Liver (tissue), 9 donors: Measurements from ENCODE around the gene JAG2. TPM values are rescaled to one million over a fixed set of nuclear protein-coding genes. Genes with fewer than 3 reads are reported as not detected.

Source experiments
- DNase-seq: peaks from one replicate; pipeline ENCODE4 v3.0.0-alpha.2; 2017; ENCODE audit warnings: low spot score
- H3K27ac ChIP-seq, 2 donors: one replicate each; pipeline ENCODE4 v1.7.0; 2013; ENCODE audit warnings: inconsistent platforms in 2 of 2, low read length in 2 of 2, control low read depth in 1 of 2, low read depth in 1 of 2, mild to moderate bottlenecking in 1 of 2
- H3K27me3 ChIP-seq, 4 donors: one replicate each; pipeline versions ENCODE4 v1.6.1 to v1.7.0; 2013; ENCODE audit warnings: low read length in 3 of 4, inconsistent platforms in 1 of 4, mild to moderate bottlenecking in 1 of 4, moderate library complexity in 1 of 4; ENCODE audit not compliant: control insufficient read depth in 4 of 4, insufficient read depth in 4 of 4
- H3K36me3 ChIP-seq, 4 donors: one replicate each; pipeline versions ENCODE4 v1.6.1 to v1.7.0; 2013; ENCODE audit warnings: low read length in 3 of 4, mild to moderate bottlenecking in 3 of 4, low read depth in 1 of 4, moderate library complexity in 1 of 4; ENCODE audit not compliant: control insufficient read depth in 4 of 4, insufficient read depth in 3 of 4
- H3K4me1 ChIP-seq, 4 donors: one replicate each; pipeline versions ENCODE4 v1.6.1 to v1.7.0; 2013; ENCODE audit warnings: low read length in 3 of 4, mild to moderate bottlenecking in 3 of 4, moderate library complexity in 1 of 4; ENCODE audit not compliant: control insufficient read depth in 4 of 4, insufficient read depth in 4 of 4
- H3K4me3 ChIP-seq, 3 donors: one replicate each; pipeline versions ENCODE4 v1.6.1 to v1.7.0; 2013; ENCODE audit warnings: low read length in 3 of 3, control low read depth in 1 of 3, low read depth in 1 of 3, mild to moderate bottlenecking in 1 of 3
- H3K9ac ChIP-seq, 2 donors: one replicate each; pipeline ENCODE4 v1.7.0; 2013; ENCODE audit warnings: low read length in 2 of 2, mild to moderate bottlenecking in 2 of 2, moderate library complexity in 2 of 2, control low read depth in 1 of 2, low read depth in 1 of 2
- H3K9me3 ChIP-seq, 4 donors: one replicate each; pipeline versions ENCODE4 v1.6.1 to v1.7.0; 2013; ENCODE audit warnings: low read length in 3 of 4; ENCODE audit not compliant: control insufficient read depth in 4 of 4
- FOXA2 ChIP-seq: IDR thresholded peaks from 2 replicates; pipeline ENCODE4 v1.6.1; 2016; ENCODE audit warnings: antibody characterized with exemption
- HNF4A ChIP-seq, 2 donors: conservative IDR thresholded peaks; 2 replicates each; pipeline ENCODE4 v1.6.1; 2016; ENCODE audit warnings: antibody characterized with exemption in 2 of 2, mild to moderate bottlenecking in 2 of 2
- HNF4G ChIP-seq: IDR thresholded peaks from 2 replicates; pipeline ENCODE4 v1.6.1; 2016; ENCODE audit warnings: antibody characterized with exemption
- JUND ChIP-seq, 2 donors: IDR thresholded peaks; 2 replicates each; pipeline ENCODE4 v1.6.1; 2016; ENCODE audit warnings: antibody characterized with exemption in 2 of 2
- MAX ChIP-seq: IDR thresholded peaks from 2 replicates; pipeline ENCODE4 v1.6.1; 2016; ENCODE audit warnings: antibody characterized with exemption
- NR2F2 ChIP-seq: IDR thresholded peaks from 2 replicates; pipeline ENCODE4 v1.6.1; 2016; ENCODE audit warnings: antibody characterized with exemption
- RAD21 ChIP-seq, 2 donors: IDR thresholded peaks; 2 replicates each; pipeline ENCODE4 v1.6.1; 2016; ENCODE audit warnings: antibody characterized with exemption in 2 of 2, mild to moderate bottlenecking in 2 of 2
- REST ChIP-seq: IDR thresholded peaks from 2 replicates; pipeline ENCODE4 v1.6.1; 2016; ENCODE audit warnings: antibody characterized with exemption, mild to moderate bottlenecking
- RXRA ChIP-seq, 2 donors: IDR thresholded peaks; 2 replicates each; pipeline ENCODE4 v1.6.1; 2017 to 2018; ENCODE audit warnings: antibody characterized with exemption in 2 of 2, mild to moderate bottlenecking in 1 of 2
- SP1 ChIP-seq: IDR thresholded peaks from 2 replicates; pipeline ENCODE4 v1.6.1; 2018; ENCODE audit warnings: antibody characterized with exemption, mild to moderate bottlenecking
- YY1 ChIP-seq: IDR thresholded peaks from 2 replicates; pipeline ENCODE4 v1.6.1; 2016; ENCODE audit warnings: antibody characterized with exemption, mild to moderate bottlenecking
- ZBTB33 ChIP-seq: IDR thresholded peaks from 2 replicates; pipeline ENCODE4 v1.6.1; 2016; ENCODE audit warnings: antibody characterized with exemption
- WGBS: extraction: QIAGEN DNeasy Blood & Tissue Kit; methylation state at CpG from one replicate; pipeline ENCODE4 v1.1.7; 2013; 5-methylcytosine and 5-hydroxymethylcytosine counted together
- polyA plus RNA-seq, 2 donors: library from polyadenylated mRNA; stranded (reverse) in 1 of 2; unstranded in 1 of 2; fragments of 200-250 nt in 1 of 2; fragments of >200 nt in 1 of 2; fragmentation: Nextera tagmentation in 1 of 2; extraction: Ambion mirVana in 1 of 2; gene quantifications; one replicate each; pipeline versions ENCODE4 v1.2.1 to v1.2.3, GENCODE V29; 2013 to 2015
- total RNA-seq, 2 donors: library from RNA; depleted of rRNA; stranded (reverse); fragments of >200 nt; gene quantifications; one replicate each; pipeline ENCODE4 v1.2.3, GENCODE V29; 2014
- donor health status: healthy.
- donor health status: healthy.
- donor health status: healthy.
- donor health status: healthy.
- donor health status: healthy.

Gene JAG2
- total and polyA plus RNA-seq, 4 donors, result 0.24 to 1.0 (median 0.54) TPM

- no peak for DNase-seq
- H3K36me3 ChIP-seq, result no peaks in the 10 kb centered on the region
- WGBS, result 88% methylated on average over 35 of the region's 35 CpGs
Observed at GRCh38 chr14:105150368-105151083, 18.1 kb downstream of the JAG2 start.

GRCh38 chr14:105150026-105150367 lies 18.6 kb downstream of the JAG2 start:
- 88% methylated on average over 4 of the region's 4 CpGs for WGBS
- Histone ChIP-seq H3K27me3 (no peaks in the 10 kb centered on the region), H3K4me3 (no peak overlapping the region), H3K9me3 (no peaks in the 10 kb centered on the region), H3K27ac (no peak overlapping the region), H3K36me3 (no peaks in the 10 kb centered on the region), H3K9ac (no peak overlapping the region), H3K4me1 (peaks cover 0 to under 1% (median under 1%) of the 10 kb centered on the region in 4 donors)
- no peak for DNase-seq
- TF ChIP-seq YY1, result no peak
- no peak for TF ChIP-seq JUND (IDR thresholded peaks at IDR 0.05)
- no peak for TF ChIP-seq REST
- TF ChIP-seq HNF4A (conservative IDR thresholded peaks at IDR 0.05), result no peak
- no peak for TF ChIP-seq SP1
- no peak for TF ChIP-seq RXRA (IDR thresholded peaks at IDR 0.05)
- TF ChIP-seq RAD21 (IDR thresholded peaks at IDR 0.05), result no peak
- TF ChIP-seq FOXA2, result no peak
- TF ChIP-seq MAX, result no peak
- TF ChIP-seq NR2F2, result no peak
- TF ChIP-seq ZBTB33, result no peak

More at GRCh38 chr14:105150368-105151083, 18.1 kb downstream of the JAG2 start:
- no peak for TF ChIP-seq SP1
- TF ChIP-seq HNF4G, result no peak
- TF ChIP-seq NR2F2, result no peak
- no peaks in the 10 kb centered on the region for H3K27me3 ChIP-seq
- peaks cover 1 to 6% (median 5%) of the 10 kb centered on the region in 4 donors for H3K4me1 ChIP-seq
- H3K4me3 ChIP-seq, result no peak overlapping the region
- H3K9ac ChIP-seq, result no peak overlapping the region
- H3K9me3 ChIP-seq, result no peaks in the 10 kb centered on the region
- H3K27ac ChIP-seq, result no peak overlapping the region
